K562 (cell line): ENCODE measurements around the gene RBP3. TPM values are rescaled to one million over a fixed set of nuclear protein-coding genes. Genes with fewer than 3 reads are reported as not detected.

Source experiments
- ATAC-seq: fragments of 200-7000 bp; cut with Tn5 transposase; 3 replicates; pipeline ENCODE4 v1.9.1; 2020; ENCODE audit warnings: moderate library complexity
- BruUV-seq: library from RNA; stranded (reverse); fragments of 400-500 nt; replicated peaks from 2 replicates; lab custom pipeline; 2021; lab: Mats Ljungman, UMichigan
- CTCF ChIA-PET: fragments of 300-600 bp; formaldehyde crosslinking; extraction: SDS; loops from one replicate; lab custom pipeline; 2021; ENCODE audit warnings: low intra/inter-chr PET ratio; lab: Yijun Ruan, JAX
- POLR2A ChIA-PET: fragments of 300-600, 350-650 bp; sonication (Branson Sonifier 250); formaldehyde crosslinking; extraction: SDS; loops from one replicate; lab custom pipeline; 2021; ENCODE audit warnings: antibody characterized with exemption, inconsistent platforms; lab: Yijun Ruan, JAX
- DNase-seq, 4 experiments: peaks; one replicate each; pipeline versions ENCODE4 v3.0.0 to v3.0.0-alpha.2; 2011 to 2018; ENCODE audit warnings: low spot score in 3 of 4, mixed read lengths in 3 of 4; ENCODE audit errors: extremely low read depth in 1 of 4
- FAIRE-seq: peaks from 2 replicates; lab custom pipeline; 2011; peaks lifted over from hg19 to GRCh38; lab: Jason Lieb, UNC
- H2AFZ ChIP-seq: 2 replicates; pipeline ENCODE4 v1.6.0; 2011; ENCODE audit warnings: low read depth, low read length, control low read depth, inconsistent platforms
- H3K27ac ChIP-seq: fragments of 200-600 bp; 3 replicates; pipeline ENCODE4 v1.8.0; 2011; ENCODE audit warnings: low read depth, mild to moderate bottlenecking, control low read depth, inconsistent platforms, low read length, moderate library complexity, mixed read lengths; ENCODE audit errors: extremely low read depth
- H3K27me3 ChIP-seq, 2 experiments: fragments of 300-600 bp in 1 of 2; 2 replicates in 1 of 2; 3 replicates in 1 of 2; pipeline versions ENCODE4 v1.6.0 to v1.8.0; 2011; ENCODE audit warnings: inconsistent platforms in 2 of 2, low read length in 2 of 2, mild to moderate bottlenecking in 1 of 2, mixed read lengths in 1 of 2, moderate library complexity in 1 of 2; ENCODE audit not compliant: control insufficient read depth in 2 of 2, insufficient read depth in 2 of 2
- H3K36me3 ChIP-seq: fragments of 300-600 bp; 3 replicates; pipeline ENCODE4 v1.8.0; 2011; ENCODE audit warnings: mild to moderate bottlenecking, low read length, inconsistent platforms; ENCODE audit not compliant: control insufficient read depth, insufficient read depth
- H3K4me1 ChIP-seq, 2 experiments: fragments of 200-600 bp in 1 of 2; replicated peaks in 1 of 2; 2 replicates in 1 of 2; 3 replicates in 1 of 2; pipeline versions ENCODE4 v1.5.1 to v1.8.0; 2011; ENCODE audit warnings: inconsistent platforms in 2 of 2, low read length in 2 of 2, mild to moderate bottlenecking in 1 of 2, mixed read lengths in 1 of 2, moderate library complexity in 1 of 2; ENCODE audit not compliant: control insufficient read depth in 2 of 2, insufficient read depth in 2 of 2
- H3K4me2 ChIP-seq: 2 replicates; pipeline ENCODE4 v1.6.1; 2011; ENCODE audit warnings: low read length, control low read depth, inconsistent platforms, mixed read lengths; ENCODE audit not compliant: insufficient read depth
- H3K4me3 ChIP-seq: fragments of 200-600 bp; sonication (generic), shearing (Covaris generic); 2 replicates; pipeline ENCODE4 v1.5.1; 2016; ENCODE audit warnings: control low read depth, inconsistent platforms
- H3K79me2 ChIP-seq: fragments of 200-600 bp; 3 replicates; pipeline ENCODE4 v1.8.0; 2011; ENCODE audit warnings: low read length, inconsistent platforms; ENCODE audit not compliant: control insufficient read depth, insufficient read depth
- H3K9ac ChIP-seq, 2 experiments: 2 replicates each; pipeline versions ENCODE4 v1.6.0 to v1.6.1; 2011; ENCODE audit warnings: low read depth in 2 of 2, low read length in 2 of 2, control low read depth in 1 of 2, inconsistent platforms in 1 of 2, mild to moderate bottlenecking in 1 of 2, mixed read lengths in 1 of 2; ENCODE audit not compliant: insufficient read depth in 1 of 2
- H3K9me1 ChIP-seq: one replicate; pipeline ENCODE4 v1.6.0; 2011; ENCODE audit warnings: inconsistent platforms, mild to moderate bottlenecking, low read length, moderate library complexity; ENCODE audit not compliant: control insufficient read depth, insufficient read depth
- H3K9me3 ChIP-seq: replicated peaks from 2 replicates; pipeline ENCODE4 v1.5.1; 2011; ENCODE audit warnings: low read depth, low read length, inconsistent platforms; ENCODE audit not compliant: control insufficient read depth, insufficient read depth
- H4K20me1 ChIP-seq: replicated peaks from 2 replicates; pipeline ENCODE4 v1.6.1; 2011; ENCODE audit warnings: low read length, inconsistent platforms, mixed read lengths; ENCODE audit not compliant: control insufficient read depth, insufficient read depth
- BRD4 ChIP-seq: fragments of 200-600 bp; sonication (generic); IDR thresholded peaks from 2 replicates; pipeline ENCODE4 v1.6.1; 2017; ENCODE audit warnings: inconsistent platforms
- FOSL1 ChIP-seq: fragments of 200-800 bp; sonication (Bioruptor generic); conservative IDR thresholded peaks from 2 replicates; pipeline ENCODE4 v1.6.1; 2016; ENCODE audit warnings: missing genetic modification characterization, missing compliant biosample characterization
- RAD21 ChIP-seq, 2 experiments: fragments of 250-450 bp in 1 of 2; fragments of 450-650 bp in 1 of 2; sonication (Bioruptor Pico) in 1 of 2; formaldehyde crosslinking in 1 of 2; IDR thresholded peaks in 1 of 2; conservative IDR thresholded peaks in 1 of 2; 2 replicates each; pipeline versions ENCODE4 v1.4.0 to v1.8.0; 2020 to 2022; ENCODE audit warnings: mild to moderate bottlenecking in 2 of 2, moderate library complexity in 1 of 2
- WGBS: fragments of 100-300 bp; shearing (Covaris generic); methylation state at CpG from one replicate; pipeline ENCODE4 v1.1.6; 2016; ENCODE audit warnings: low coverage, mixed read lengths; ENCODE audit not compliant: insufficient coverage; ENCODE audit errors: missing lambda C conversion rate; 5-methylcytosine and 5-hydroxymethylcytosine counted together
- in situ Hi-C: fragments of 300-500 bp; cut with MboI; formaldehyde crosslinking; loops from 4 replicates; pipeline ENCODE4 v1.15.0; 2018; ENCODE audit warnings: inconsistent platforms, mixed read lengths
- intact Hi-C: fragments of 100-400 bp; cut with micrococcal nuclease; formaldehyde crosslinking; loops from 2 replicates; pipeline ENCODE4 v1.14.2; 2022
- polyA plus RNA-seq, 8 experiments: library from polyadenylated mRNA; depleted of rRNA in 4 of 8; stranded (reverse) in 5 of 8; unstranded in 3 of 8; fragments of >200 nt; fragmentation: Nextera tagmentation in 2 of 8; fragmentation: Illumina TruSeq in 1 of 8; extraction: Ambion mirVana in 2 of 8; extraction: Trizol in 1 of 8; gene quantifications; 2 replicates each; pipeline versions ENCODE4 v1.2.1 to v1.2.3, GENCODE V29; 2011 to 2014; ENCODE audit warnings: inconsistent platforms in 1 of 8, missing spikeins in 1 of 8
- total RNA-seq, 7 experiments: library from RNA; depleted of rRNA in 6 of 7; stranded (reverse); fragments of >200 nt in 6 of 7; fragmentation: Illumina TruSeq in 2 of 7; extraction: Trizol in 2 of 7; gene quantifications; 2 replicates each; pipeline versions ENCODE4 v1.2.1 to v1.2.3, GENCODE V29; 2011 to 2021; ENCODE audit warnings: low replicate concordance in 1 of 7
- TF ChIP-seq, protein P1 (sequence below): fragments of 250-450 bp; sonication (Bioruptor Pico); IDR thresholded peaks from 2 replicates; pipeline ENCODE4 v1.9.0; 2021; ENCODE audit warnings: mild to moderate bottlenecking, inconsistent platforms
- TF ChIP-seq, protein P2 (sequence below), 3 experiments: IDR thresholded peaks in 2 of 3; conservative IDR thresholded peaks in 1 of 3; 2 replicates each; pipeline ENCODE4 v1.5.1; 2011 to 2012; ENCODE audit warnings: low read length in 3 of 3, mild to moderate bottlenecking in 3 of 3, control low read depth in 2 of 3, improper control_type of control experiment in 1 of 3, inconsistent platforms in 1 of 3, low read depth in 1 of 3, mixed read lengths in 1 of 3, moderate library complexity in 1 of 3; ENCODE audit not compliant: insufficient read depth in 2 of 3

The RBP3 gene
- total and polyA plus RNA-seq, 9 of the 15 experiments (the other 6 are each of a cell fraction or from before 2014, with no cell fraction given): not detected

DNA sequence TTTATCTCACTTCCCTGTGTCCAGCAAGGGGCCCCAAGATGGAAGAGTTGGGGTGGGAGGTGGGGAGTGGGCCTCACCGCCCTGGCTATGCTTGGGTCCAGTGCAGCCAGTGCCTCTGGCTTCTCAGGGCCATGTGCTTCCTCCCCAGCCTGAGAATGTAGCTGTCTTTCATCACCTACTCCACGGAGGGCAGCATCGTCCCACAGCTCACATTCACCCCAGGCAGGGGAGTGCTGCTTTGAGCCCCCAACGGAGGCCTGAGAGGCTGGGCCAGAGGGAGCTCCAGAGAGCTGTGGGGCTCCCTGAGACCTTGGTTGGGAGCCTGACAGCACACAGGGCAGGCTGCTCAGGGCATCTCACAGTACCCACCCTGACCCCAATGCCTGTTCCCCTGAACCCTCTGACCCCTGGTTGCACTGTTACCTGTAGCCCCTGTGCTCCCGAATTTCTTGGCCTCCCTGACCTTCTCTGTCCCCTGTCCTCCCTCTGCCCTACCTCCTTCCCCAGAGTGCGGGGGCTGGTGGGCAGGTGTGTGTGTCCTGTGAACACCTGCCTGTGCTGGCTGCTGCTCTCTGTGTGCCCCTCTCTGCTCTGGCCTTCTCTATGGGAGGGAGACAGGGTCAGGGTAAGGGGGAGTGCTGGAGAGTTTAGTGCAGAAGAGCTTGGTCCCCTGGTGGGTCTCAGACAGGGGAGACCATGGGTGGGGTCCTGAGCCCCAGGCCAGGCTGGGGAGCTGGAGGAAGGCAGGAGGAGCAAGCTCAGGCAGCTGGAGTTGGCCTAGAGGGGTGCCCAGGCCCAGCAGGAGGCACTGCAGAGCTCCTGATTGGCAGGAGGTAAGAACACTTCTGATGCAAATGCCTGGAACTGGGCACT lies 55.5 kb downstream of the RBP3 start:
- intact Hi-C loops (no loop called here), in situ Hi-C loops (no loop called here)
- Histone ChIP-seq H3K27me3 (peaks cover 6 to 29% of the 10 kb centered on the region in 2 experiments; a peak in 3 of 5 replicates), H3K4me3 (no peak overlapping the region), H3K9ac (0 out of 4 replicates have a peak overlapping the region, but pooled peaks of 1 of the 2 experiments have one; percentile 14), H3K79me2 (no peaks in the 10 kb centered on the region), H3K9me3 (no peaks in the 10 kb centered on the region), H3K9me1 (no peaks in the 10 kb centered on the region), H3K4me1 (peaks cover 16 to 27% of the 10 kb centered on the region in 2 experiments), H3K36me3 (no peaks in the 10 kb centered on the region), H3K27ac (no peak overlapping the region), H2AFZ (no peak overlapping the region), H3K4me2 (no peak overlapping the region), H4K20me1 (no peaks in the 10 kb centered on the region)
- 20% methylated on average over 6 of the region's 6 CpGs for WGBS
- CTCF ChIA-PET: no interaction called here
- FAIRE-seq: no peak
- POLR2A ChIA-PET: no interaction called here
- BruUV-seq: no TSS peak
- TF ChIP-seq RAD21 (CRISPR knock-in tag; conservative IDR thresholded peaks at IDR 0.05 in 1 of 2, IDR thresholded peaks at IDR 0.05 in 1 of 2): 0 out of 4 replicates have a peak, but pooled peaks of 1 of the 2 experiments have one; percentile 10
- TF ChIP-seq, protein P1, sequence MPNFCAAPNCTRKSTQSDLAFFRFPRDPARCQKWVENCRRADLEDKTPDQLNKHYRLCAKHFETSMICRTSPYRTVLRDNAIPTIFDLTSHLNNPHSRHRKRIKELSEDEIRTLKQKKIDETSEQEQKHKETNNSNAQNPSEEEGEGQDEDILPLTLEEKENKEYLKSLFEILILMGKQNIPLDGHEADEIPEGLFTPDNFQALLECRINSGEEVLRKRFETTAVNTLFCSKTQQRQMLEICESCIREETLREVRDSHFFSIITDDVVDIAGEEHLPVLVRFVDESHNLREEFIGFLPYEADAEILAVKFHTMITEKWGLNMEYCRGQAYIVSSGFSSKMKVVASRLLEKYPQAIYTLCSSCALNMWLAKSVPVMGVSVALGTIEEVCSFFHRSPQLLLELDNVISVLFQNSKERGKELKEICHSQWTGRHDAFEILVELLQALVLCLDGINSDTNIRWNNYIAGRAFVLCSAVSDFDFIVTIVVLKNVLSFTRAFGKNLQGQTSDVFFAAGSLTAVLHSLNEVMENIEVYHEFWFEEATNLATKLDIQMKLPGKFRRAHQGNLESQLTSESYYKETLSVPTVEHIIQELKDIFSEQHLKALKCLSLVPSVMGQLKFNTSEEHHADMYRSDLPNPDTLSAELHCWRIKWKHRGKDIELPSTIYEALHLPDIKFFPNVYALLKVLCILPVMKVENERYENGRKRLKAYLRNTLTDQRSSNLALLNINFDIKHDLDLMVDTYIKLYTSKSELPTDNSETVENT (CRISPR knock-in tag): no peak
- 0 out of 2 replicates have a peak, but pooled peaks have one; percentile 1 for TF ChIP-seq FOSL1 (tag)
- TF ChIP-seq, protein P2, sequence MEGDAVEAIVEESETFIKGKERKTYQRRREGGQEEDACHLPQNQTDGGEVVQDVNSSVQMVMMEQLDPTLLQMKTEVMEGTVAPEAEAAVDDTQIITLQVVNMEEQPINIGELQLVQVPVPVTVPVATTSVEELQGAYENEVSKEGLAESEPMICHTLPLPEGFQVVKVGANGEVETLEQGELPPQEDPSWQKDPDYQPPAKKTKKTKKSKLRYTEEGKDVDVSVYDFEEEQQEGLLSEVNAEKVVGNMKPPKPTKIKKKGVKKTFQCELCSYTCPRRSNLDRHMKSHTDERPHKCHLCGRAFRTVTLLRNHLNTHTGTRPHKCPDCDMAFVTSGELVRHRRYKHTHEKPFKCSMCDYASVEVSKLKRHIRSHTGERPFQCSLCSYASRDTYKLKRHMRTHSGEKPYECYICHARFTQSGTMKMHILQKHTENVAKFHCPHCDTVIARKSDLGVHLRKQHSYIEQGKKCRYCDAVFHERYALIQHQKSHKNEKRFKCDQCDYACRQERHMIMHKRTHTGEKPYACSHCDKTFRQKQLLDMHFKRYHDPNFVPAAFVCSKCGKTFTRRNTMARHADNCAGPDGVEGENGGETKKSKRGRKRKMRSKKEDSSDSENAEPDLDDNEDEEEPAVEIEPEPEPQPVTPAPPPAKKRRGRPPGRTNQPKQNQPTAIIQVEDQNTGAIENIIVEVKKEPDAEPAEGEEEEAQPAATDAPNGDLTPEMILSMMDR (IDR thresholded peaks at IDR 0.05 in 2 of 3, conservative IDR thresholded peaks at IDR 0.05 in 1 of 3; ENCODE audit: insufficient read depth in 2 of 3, low read depth in 1 of 3, low read length in 3 of 3): peak; percentile 10 to 27 (median 12); a peak in 1 of 6 replicates
- no peak for TF ChIP-seq BRD4
- ATAC-seq: no peak
- no peak for DNase-seq
